Retinal pigment epithelial cell (primary cell): ENCODE measurements around the gene RPL10.

Source experiments
- DNase-seq: peaks from one replicate; pipeline ENCODE4 v3.0.0-alpha.2; 2010; ENCODE audit warnings: low read depth
- H3K4me3 ChIP-seq: 2 replicates; pipeline ENCODE4 v1.5.1; 2011; ENCODE audit warnings: mild to moderate bottlenecking, low read length, control low read depth, moderate library complexity
- TF ChIP-seq, protein P1 (sequence below): conservative IDR thresholded peaks from 2 replicates; pipeline ENCODE4 v1.5.1; 2011; ENCODE audit warnings: low read depth, low read length, control low read depth, inconsistent platforms

Gene RPL10

DNA sequence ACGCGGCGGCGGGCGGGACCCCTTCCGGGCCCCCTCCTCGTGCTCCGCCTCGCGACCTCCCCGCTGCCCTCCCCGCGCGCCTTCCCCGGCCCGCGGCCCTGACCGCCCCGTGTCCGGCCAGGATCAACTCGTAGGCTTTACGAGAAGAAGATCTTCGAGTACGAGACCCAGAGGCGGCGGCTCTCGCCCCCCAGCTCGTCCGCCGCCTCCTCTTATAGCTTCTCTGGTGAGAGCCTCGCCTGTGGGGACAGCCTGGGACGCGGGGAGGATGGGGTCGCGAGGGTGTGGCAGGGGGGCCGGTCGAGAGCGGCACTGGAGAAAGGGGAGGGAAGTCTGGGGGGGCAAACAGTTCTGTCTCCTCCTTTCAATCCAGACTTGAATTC is 18.6 kb upstream of the RPL10 start:
- peak overlapping the region; percentile 65 for H3K4me3 ChIP-seq
- no peak for DNase-seq
- TF ChIP-seq, protein P1, sequence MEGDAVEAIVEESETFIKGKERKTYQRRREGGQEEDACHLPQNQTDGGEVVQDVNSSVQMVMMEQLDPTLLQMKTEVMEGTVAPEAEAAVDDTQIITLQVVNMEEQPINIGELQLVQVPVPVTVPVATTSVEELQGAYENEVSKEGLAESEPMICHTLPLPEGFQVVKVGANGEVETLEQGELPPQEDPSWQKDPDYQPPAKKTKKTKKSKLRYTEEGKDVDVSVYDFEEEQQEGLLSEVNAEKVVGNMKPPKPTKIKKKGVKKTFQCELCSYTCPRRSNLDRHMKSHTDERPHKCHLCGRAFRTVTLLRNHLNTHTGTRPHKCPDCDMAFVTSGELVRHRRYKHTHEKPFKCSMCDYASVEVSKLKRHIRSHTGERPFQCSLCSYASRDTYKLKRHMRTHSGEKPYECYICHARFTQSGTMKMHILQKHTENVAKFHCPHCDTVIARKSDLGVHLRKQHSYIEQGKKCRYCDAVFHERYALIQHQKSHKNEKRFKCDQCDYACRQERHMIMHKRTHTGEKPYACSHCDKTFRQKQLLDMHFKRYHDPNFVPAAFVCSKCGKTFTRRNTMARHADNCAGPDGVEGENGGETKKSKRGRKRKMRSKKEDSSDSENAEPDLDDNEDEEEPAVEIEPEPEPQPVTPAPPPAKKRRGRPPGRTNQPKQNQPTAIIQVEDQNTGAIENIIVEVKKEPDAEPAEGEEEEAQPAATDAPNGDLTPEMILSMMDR, result no peak

DNA sequence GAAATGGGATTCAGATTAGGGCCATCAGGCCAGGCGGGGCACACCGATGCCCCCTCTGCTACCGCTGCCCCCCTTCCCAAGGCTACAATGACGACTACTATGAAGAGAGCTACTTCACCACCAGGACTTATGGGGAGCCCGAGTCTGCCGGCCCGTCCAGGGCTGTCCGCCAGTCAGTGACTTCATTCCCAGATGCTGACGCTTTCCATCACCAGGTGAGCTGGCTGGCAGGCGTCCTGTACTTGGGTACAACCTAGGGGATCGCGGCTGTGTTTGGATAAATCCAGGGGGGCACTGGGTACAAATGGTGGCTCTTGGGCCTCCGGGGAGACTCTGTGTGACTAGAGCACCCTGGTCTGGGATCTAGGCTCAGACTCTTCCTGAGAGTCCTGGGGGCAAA is 18.0 kb upstream of the RPL10 start:
- peak overlapping the region; percentile 65 for H3K4me3 ChIP-seq
- no peak for DNase-seq

DNA sequence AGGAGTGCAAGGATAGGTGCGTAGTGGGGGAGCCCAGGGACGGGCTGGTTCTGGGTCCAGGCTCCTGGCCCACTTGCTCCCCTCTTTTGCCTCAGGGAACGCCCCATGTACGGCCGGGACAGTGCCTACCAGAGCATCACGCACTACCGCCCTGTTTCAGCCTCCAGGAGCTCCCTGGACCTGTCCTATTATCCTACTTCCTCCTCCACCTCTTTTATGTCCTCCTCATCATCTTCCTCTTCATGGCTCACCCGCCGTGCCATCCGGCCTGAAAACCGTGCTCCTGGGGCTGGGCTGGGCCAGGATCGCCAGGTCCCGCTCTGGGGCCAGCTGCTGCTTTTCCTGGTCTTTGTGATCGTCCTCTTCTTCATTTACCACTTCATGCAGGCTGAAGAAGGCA is 17.4 kb upstream of the RPL10 start:
- H3K4me3 ChIP-seq, result peak overlapping the region; percentile 65
- TF ChIP-seq, protein P1, result no peak
- DNase-seq, result no peak

More for the DNA sequence above, 18.0 kb upstream of the RPL10 start:
- TF ChIP-seq, protein P1, result no peak

DNA sequence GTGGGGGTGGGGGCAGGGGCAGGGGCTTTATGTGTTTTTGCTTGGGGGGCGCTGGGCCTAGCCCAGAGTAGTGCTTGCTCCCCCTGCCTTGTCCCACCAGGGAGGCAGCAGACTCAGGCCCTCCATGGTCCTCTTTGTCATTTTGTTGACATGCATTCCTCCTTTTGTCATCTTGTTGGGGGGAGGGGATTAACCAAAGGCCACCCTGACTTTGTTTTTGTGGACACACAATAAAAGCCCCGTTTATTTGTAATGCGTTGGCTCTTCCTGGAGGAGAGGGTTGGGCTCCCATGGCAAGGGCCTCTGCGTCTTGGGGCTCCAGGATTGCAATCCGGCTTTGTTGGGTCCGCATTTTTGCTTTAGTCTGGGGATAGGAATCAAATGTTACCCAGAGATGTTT is 16.9 kb upstream of the RPL10 start:
- TF ChIP-seq, protein P1, result no peak
- H3K4me3 ChIP-seq, result no peak overlapping the region
- DNase-seq, result no peak

DNA sequence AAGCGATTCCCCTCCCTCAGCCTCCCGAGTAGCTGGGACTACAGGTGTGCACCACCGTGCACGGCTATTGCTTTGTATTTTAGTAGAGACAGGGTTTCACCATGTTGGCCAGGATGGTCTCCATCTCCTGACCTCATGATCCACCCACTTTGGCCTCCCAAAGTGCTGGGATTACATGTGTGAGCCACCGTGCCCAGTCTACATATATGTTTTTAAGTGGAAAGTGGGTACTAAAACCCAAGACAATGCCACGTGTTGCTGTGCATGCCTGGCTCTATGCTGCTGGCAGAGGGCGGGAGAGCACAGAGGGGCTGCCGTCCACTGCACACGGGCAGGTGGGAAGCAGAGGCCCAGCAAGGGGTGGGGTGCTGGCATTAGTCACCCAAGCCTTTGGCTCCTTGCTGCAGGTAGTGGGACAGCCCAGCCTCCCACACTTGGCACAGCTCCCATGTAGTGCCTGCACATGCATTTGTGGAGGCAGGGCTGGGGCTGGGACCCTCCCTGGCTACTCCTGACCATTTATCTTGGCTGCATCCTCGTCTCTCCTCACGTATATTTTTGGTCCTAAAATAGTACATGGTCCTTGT is 15.6 kb upstream of the RPL10 start:
- DNase-seq, result no peak
- no peak overlapping the region for H3K4me3 ChIP-seq
- TF ChIP-seq, protein P1, result no peak

DNA sequence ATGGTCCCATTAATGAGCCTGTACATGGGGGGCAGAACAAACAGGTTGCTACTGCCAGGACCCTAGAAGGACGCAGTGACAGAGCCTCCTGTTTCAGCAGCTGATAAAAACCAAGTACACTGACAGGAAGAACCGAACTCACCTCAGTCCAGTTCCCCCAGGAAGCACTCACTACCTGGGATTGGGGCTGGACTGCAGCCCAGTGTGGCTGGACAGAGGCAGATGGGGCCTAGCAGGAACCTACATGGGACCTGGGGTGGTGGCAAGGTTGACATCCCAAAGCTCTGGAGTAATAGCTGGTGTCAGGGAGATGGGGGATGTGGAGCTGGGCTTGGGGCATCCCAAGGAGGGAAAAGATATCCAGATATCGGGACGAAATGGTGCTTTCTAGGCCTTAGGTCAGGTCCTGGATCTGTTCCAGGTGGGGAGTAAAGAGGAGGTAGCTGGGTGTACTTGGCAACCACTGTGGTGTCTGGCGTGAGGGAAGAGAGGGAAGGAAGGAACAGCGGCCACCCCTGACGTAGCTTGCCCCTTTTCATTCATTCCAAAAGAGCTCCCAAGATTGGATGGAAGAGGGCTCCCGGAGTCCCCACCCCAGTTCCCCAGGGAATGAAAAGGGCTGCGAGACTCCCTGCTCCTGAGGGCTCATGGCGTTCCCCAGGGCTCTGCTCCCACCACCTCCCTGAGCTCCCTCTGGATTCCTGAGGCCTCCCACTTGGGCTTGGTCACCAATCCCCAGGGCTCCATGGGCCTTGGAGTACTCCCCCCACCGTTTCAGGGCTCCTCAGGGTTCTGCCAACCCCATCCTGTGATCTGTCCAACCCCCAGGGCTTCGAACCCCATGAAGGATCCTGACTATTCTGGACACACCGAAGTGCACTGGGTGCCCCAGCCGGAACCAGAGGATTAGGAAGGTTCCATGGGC is 14.6 kb upstream of the RPL10 start:
- H3K4me3 ChIP-seq, result no peak overlapping the region
- TF ChIP-seq, protein P1, result no peak
- no peak for DNase-seq
